Activated T-cell treated with anti-CD3 and anti-CD28 coated beads, Interleukin-2, amount 50 U/mL, for 4 hours (primary cell): ENCODE measurements around the gene TLX1. TPM values are rescaled to one million over a fixed set of nuclear protein-coding genes. Genes with fewer than 3 reads are reported as not detected.
"Not testable (repeated sequence)": the region's sequence is repeated elsewhere in the genome, so short reads cannot be mapped to it uniquely, and the experiment has no call there.

Source experiments
- ATAC-seq, 2 donors: fragments of 200-7000 bp; cut with Tn5 transposase; one replicate each; pipeline ENCODE4 v1.10.0; 2021
- DNase-seq: peaks from one replicate; pipeline ENCODE4 v3.0.0-alpha.2; 2020
- H3K27me3 Mint-ChIP-seq: one replicate; pipeline ENCODE4 v1.8.0; 2021; ENCODE audit warnings: low read depth, mixed read lengths
- H3K36me3 Mint-ChIP-seq: one replicate; pipeline ENCODE4 v1.8.0; 2022; ENCODE audit warnings: mixed read lengths; ENCODE audit not compliant: insufficient read depth
- H3K4me1 Mint-ChIP-seq: one replicate; pipeline ENCODE4 v1.8.0; 2021; ENCODE audit warnings: low read depth, mixed read lengths
- H3K4me3 Mint-ChIP-seq: one replicate; pipeline ENCODE4 v1.8.0; 2021; ENCODE audit warnings: mild to moderate bottlenecking, moderate library complexity, mixed read lengths
- H3K9me3 Mint-ChIP-seq: one replicate; pipeline ENCODE4 v1.8.0; 2021; ENCODE audit warnings: mixed read lengths
- total RNA-seq, 3 donors: library from RNA; stranded (reverse); gene quantifications; one replicate each; pipeline ENCODE4 v1.2.1, GENCODE V29; 2021

TLX1 gene
- total RNA-seq, 3 donors from 2014 or later, result not detected

DNA sequence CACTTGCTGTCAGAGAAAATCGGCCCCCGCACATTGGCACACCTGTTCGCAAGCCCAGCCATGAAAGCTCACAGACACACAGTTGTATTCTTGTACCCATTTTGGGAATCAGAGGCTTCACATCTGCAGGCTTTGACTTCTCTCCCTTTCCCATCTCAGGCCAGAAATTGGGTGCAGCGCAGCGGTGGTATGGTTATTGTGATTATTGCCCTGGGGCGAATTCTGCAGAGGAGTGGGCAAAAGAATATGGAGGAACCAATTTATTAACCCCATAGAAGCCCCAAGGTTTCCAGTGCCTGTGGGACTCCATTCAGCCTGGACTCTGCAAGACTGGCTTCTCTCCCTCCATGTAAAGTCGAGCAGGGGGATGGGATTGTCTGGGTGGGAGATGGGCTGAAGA, 14.0 kb downstream of the TLX1 start:
- H3K36me3 Mint-ChIP-seq, result no peaks in the 10 kb centered on the region
- H3K4me1 Mint-ChIP-seq, result peaks cover 14% of the 10 kb centered on the region
- no peak for ATAC-seq
- no peak for DNase-seq
- peaks cover 88% of the 10 kb centered on the region for H3K27me3 Mint-ChIP-seq
- no peaks in the 10 kb centered on the region for H3K9me3 Mint-ChIP-seq
- no peak overlapping the region for H3K4me3 Mint-ChIP-seq

DNA sequence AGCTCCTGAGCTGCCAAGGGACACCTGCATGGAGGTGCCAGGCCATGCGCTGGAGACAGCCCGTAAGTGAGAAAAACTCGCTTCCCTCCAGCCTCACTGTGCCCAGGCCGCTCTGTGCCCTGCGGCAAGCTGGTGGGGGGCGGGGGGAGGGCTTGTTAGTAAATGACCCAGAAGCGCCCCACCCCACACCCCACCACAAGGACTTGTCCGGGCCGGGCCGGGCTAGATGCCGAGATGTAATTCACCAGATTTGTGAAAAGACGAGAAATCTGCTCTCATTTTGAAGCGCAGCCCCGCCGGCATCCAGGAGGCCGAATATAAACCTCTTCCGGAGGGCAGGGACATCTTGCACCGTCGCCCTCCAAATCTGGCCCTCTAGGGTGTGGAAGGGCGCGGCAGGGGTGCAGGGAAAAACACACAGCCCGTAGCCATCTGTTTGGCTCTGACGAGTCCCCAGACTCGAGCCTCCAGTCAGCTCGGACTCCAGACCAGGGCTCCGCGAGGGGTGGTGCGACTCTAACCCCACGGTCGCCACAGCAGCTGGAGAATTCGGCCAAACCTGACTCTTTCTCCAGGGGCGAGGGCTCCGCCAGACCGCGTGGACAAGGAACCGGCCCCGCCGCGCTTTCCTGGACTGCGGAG, 14.8 kb downstream of the TLX1 start:
- DNase-seq (no peak), ATAC-seq (no peak)
- H3K4me3 Mint-ChIP-seq, result no peak overlapping the region
- peaks cover 10% of the 10 kb centered on the region for H3K4me1 Mint-ChIP-seq
- no peaks in the 10 kb centered on the region for H3K36me3 Mint-ChIP-seq
- H3K9me3 Mint-ChIP-seq, result no peaks in the 10 kb centered on the region
- H3K27me3 Mint-ChIP-seq, result peaks cover 89% of the 10 kb centered on the region

DNA sequence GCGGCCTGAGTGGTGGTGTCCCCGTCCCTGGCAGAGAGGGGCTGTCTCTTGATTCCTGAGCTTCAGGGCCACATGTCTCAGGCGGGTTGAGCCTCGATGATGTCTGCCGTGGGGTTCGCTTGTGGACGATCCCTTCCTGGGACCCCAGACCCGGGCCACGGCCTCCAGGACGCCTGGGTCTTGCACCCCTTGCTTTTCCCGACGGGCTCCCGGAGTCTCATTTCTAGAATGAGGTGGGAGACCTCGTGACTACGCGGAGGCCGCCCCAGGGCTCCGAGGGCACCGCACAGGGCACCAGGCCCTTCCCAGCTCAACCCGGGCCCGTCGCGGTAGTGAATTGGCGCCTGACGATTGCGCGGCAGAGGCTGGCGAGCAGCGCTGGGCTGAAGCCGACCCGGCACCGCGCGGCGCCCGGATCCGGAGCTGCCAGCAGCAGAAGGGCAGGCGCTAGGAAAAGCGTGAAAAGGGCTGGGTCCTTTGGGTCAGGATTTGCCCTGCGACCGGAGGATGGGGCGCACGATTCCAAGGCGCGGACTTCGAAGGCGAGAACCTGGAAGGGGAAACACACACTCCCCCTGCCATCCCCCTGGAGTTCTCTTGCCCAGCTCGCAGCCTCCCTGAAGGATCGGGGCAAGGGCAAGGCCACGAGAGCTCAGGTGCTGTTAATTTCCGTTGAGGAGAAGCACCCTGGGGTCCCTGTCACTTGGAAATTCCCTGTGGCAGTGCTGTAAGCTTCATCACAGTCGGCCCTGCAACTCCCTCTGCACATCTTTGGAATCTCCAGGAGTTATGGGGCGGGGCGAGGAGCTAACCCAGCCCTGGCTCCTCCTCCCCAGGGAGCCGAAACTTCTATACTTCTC, 15.5 kb downstream of the TLX1 start:
- peaks cover 9% of the 10 kb centered on the region for H3K4me1 Mint-ChIP-seq
- H3K9me3 Mint-ChIP-seq, result no peaks in the 10 kb centered on the region
- H3K4me3 Mint-ChIP-seq, result no peak overlapping the region
- DNase-seq (no peak), ATAC-seq (peak; percentile 32 to 42)
- no peaks in the 10 kb centered on the region for H3K36me3 Mint-ChIP-seq
- H3K27me3 Mint-ChIP-seq, result peaks cover 87% of the 10 kb centered on the region

DNA sequence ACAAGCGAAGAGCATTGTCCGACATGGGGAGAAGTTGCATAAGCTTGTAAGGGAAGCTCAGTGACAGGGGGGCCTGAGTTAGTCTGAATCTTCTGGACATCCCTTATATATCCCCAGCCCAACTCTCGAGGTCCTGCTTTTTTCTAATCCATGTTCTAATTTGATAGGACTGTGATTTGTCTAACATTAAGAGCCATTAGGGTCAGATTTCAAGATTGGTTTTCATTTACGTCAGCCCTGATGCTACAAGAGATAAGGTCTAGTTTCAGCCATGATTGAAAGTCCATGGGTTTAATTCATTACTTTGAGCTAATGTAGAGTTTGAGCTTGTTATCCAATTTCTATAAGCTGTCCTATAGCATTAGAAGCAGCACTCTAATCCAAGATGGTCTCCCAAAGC, 20.3 kb downstream of the TLX1 start:
- no peaks in the 10 kb centered on the region for H3K9me3 Mint-ChIP-seq
- H3K4me1 Mint-ChIP-seq, result peaks cover 2% of the 10 kb centered on the region
- H3K36me3 Mint-ChIP-seq, result no peaks in the 10 kb centered on the region
- peaks cover 72% of the 10 kb centered on the region for H3K27me3 Mint-ChIP-seq
- ATAC-seq (no peak), DNase-seq (no peak)
- H3K4me3 Mint-ChIP-seq, result no peak overlapping the region

DNA sequence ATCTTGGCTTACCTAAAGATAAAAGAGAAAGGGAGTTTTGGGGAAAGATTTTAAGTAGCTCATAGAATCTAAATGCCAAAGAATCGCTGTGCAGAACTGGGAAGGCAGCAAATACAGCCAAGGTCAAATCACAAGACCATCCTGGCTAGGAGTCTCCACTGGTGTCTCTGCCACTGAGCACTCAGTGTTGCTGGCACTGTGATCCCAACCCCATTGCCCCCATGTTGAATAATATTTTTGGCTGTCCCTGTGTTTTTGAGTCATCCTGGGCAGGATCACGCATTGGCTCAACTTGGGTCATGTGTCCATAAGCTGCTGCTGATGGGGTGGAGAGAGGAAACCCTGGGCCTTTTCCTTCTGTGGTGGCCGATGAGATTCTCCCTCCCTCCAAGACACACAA, 21.2 kb downstream of the TLX1 start:
- no peak for ATAC-seq
- DNase-seq, result no peak
- H3K27me3 Mint-ChIP-seq, result peaks cover 73% of the 10 kb centered on the region
- no peaks in the 10 kb centered on the region for H3K4me1 Mint-ChIP-seq
- no peaks in the 10 kb centered on the region for H3K36me3 Mint-ChIP-seq
- H3K4me3 Mint-ChIP-seq, result no peak overlapping the region
- no peaks in the 10 kb centered on the region for H3K9me3 Mint-ChIP-seq

DNA sequence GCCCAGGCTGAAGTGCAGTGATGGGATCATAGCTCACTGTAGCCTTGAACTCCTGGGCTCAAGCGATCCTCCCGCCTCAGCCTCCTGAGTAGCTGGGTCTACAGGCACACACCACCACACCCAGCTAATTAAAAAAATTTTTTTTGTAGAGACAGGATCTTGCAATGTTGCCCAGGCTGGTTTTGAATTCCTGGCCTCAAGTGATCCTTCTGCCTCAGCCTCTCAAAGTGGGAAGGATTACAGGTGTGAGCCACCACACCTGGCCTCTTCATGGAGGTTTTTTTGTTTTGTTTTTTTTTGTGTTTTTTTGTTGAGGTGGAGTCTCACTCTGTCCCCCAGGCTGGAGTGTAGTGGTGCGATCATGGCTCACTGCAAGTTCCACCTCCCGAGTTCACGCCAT, 23.4 kb downstream of the TLX1 start:
- not testable (repeated sequence) for H3K9me3 Mint-ChIP-seq, H3K4me3 Mint-ChIP-seq, ATAC-seq, DNase-seq, H3K36me3 Mint-ChIP-seq, H3K4me1 Mint-ChIP-seq
- peaks cover 72% of the 10 kb centered on the region for H3K27me3 Mint-ChIP-seq

DNA sequence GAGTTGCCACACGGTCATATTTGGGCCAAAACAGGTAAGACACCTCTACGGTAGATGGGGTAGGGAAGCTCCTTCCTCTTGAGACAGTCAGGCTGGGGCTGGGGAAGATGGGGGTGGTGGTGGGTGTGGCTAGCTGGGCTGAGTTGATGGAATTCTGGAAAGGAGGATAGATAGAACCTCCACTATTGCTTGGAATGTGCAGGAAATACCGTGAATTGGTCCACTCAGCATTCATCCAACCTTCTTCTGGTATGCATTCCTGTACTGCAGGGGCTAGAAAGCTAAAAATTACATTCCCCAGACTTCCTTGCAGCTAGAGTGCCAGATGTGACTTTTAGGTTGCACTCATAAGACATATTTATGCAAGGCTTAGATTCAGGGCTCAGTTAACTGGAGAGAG, 24.8 kb downstream of the TLX1 start:
- Mint-ChIP-seq H3K36me3 (no peaks in the 10 kb centered on the region), H3K4me3 (no peak overlapping the region), H3K9me3 (no peaks in the 10 kb centered on the region), H3K27me3 (peaks cover 65% of the 10 kb centered on the region), H3K4me1 (no peaks in the 10 kb centered on the region)
- no peak for ATAC-seq
- DNase-seq, result no peak

DNA sequence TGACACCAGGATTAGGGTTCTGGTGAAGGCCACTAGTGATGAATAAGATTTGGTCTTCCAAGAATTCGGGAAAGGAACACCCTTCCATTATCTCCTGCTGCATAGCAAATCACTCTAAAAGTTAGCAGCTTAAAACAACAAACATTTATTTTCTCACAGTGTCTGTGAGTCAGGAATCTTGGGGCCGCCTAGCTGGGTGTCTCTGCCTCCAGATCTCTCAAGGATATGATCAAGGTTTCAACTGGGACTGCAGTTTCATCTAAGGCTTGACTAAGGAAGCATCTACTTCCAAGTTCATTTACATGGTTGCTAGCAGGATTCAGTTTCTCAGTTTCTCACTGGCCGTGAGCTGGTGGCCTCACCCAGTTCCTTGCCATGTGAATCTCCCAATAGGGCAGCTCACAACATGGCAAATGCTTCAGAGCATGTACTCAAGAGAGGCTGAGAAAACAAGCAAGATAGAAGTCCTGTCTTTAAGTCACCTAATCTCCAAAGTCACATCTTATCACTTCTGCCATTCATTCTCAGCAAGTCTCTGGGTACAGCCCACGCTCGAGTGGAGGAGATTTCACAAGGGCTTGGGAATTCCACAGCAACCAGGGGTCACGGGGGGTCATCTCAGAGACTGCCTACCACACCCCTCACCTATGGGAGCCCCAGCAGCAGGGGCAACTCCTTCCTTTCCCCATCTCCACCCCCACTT, 26.8 kb downstream of the TLX1 start:
- Mint-ChIP-seq H3K36me3 (no peaks in the 10 kb centered on the region), H3K27me3 (peaks cover 67% of the 10 kb centered on the region), H3K4me1 (peaks cover 10% of the 10 kb centered on the region), H3K9me3 (no peaks in the 10 kb centered on the region), H3K4me3 (no peak overlapping the region)
- DNase-seq (no peak), ATAC-seq (no peak)

DNA sequence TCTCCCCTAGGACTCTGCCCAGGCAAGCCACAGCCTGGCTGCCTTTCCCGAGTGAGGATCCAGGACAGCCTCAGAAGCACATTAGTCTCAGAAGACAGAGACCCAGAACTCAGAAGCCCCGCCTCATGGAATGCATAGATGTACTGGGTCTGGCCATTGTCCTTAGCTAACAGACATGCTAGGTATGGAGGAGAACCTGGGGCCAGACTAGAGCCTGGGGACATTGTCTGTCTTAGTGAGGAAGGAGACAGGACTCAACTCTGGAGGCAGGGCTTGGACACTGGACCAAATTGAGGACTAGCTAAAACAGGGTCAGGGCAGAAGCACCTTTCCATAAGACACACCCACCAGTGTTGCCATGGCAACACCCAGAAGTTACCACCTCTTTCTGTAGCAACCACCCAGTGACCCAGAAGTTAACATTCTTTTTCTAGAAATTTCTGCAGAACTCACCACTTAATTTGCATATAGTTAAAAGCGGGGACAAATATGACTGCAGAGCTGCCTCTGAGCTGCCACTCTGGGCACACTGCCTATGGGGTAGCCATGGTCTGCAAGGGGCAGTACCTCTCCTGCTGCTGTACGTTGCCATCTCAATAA, 27.5 kb downstream of the TLX1 start:
- peak in 1 of 2 donors; percentile 8 for ATAC-seq

DNA sequence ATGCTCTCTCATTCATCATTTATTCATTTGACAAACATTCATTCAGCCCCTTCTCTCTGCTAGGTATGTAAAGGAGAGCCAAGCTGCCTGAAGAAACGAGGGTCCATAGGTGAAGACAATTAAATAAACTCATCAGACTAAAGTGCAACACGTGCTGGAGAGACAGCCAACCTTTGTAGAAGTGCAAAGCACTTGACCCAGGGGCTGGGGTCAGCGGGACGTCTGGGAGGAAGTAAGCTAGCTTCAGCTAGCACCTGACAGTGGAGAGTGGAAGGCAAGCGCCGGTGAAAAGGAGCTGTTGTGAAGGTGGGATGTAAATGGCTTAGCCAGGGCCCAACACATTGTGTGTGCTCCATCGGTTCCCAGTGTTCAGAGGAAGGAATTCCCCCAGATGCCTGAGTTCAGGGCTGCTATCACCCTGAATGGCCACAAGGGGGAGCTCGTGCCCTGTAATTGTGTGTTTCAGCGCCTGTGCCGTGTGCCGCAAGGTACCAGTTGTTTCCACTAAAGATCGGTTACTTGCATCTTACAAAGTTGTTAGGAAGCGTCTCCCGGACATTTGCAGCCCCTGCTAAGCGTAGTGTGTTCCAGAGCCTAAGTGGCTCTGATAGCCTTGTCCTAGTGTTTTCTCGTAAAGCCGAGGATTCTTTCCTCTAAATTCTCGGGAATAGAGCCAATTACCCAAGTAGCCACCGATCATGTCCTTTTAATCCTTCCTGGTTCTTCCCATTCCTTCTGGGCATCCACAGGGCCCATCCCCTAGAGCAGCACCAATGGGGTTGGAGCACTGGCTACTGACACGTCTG, 30.6 kb downstream of the TLX1 start:
- peak; percentile 83 to 86 for ATAC-seq
- DNase-seq, result peak; percentile 68
- H3K4me3 Mint-ChIP-seq, result no peak overlapping the region
- H3K4me1 Mint-ChIP-seq, result peaks cover 10% of the 10 kb centered on the region
- no peaks in the 10 kb centered on the region for H3K36me3 Mint-ChIP-seq
- H3K27me3 Mint-ChIP-seq, result peaks cover 75% of the 10 kb centered on the region
- H3K9me3 Mint-ChIP-seq, result no peaks in the 10 kb centered on the region

More for the DNA sequence above, 27.5 kb downstream of the TLX1 start:
- no peak for DNase-seq
- Mint-ChIP-seq H3K27me3 (peaks cover 68% of the 10 kb centered on the region), H3K4me1 (peaks cover 10% of the 10 kb centered on the region), H3K36me3 (no peaks in the 10 kb centered on the region), H3K9me3 (no peaks in the 10 kb centered on the region), H3K4me3 (no peak overlapping the region)

DNA sequence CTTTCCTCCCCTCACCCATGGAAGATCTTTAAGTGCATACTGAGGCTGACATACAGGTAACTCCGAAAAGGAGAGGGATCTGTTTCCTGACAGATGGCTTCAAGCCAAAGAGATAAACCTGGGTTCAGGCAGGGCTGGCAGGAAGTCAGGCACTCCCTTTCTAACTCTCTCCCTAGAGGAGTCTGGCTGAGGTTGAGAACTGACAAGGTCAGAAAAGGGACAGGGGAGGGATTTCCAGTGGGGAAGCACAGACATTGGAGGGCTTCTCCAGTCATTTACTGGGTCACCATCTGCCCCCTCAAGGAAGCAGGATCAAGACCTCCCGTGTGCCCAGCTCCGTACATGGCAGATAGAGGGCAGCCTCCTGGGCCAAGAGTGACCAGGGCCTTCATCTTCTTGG, 31.6 kb downstream of the TLX1 start:
- DNase-seq, result no peak
- H3K4me1 Mint-ChIP-seq, result peaks cover 10% of the 10 kb centered on the region
- no peaks in the 10 kb centered on the region for H3K9me3 Mint-ChIP-seq
- ATAC-seq, result no peak
- no peaks in the 10 kb centered on the region for H3K36me3 Mint-ChIP-seq
- no peak overlapping the region for H3K4me3 Mint-ChIP-seq
- H3K27me3 Mint-ChIP-seq, result peaks cover 76% of the 10 kb centered on the region

DNA sequence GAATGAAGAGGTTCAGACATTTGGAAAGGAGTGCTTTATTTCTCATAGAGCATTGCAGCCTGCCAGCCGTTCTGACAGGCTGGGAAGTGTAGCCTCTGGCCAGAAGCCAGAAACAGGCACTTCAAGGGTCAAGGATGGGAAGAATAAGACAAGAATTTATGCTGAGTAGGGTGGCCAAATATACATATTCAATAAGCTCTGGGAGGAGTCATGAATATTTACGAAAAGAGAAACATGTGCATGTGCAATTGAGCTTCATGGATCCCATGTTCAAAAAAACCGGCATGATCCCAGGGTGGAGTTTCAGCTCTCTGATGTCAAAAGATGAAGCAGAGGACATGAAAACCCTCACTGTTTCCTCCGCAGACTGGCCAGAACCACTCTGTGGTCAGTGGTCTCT, 32.9 kb downstream of the TLX1 start:
- H3K36me3 Mint-ChIP-seq, result no peaks in the 10 kb centered on the region

DNA sequence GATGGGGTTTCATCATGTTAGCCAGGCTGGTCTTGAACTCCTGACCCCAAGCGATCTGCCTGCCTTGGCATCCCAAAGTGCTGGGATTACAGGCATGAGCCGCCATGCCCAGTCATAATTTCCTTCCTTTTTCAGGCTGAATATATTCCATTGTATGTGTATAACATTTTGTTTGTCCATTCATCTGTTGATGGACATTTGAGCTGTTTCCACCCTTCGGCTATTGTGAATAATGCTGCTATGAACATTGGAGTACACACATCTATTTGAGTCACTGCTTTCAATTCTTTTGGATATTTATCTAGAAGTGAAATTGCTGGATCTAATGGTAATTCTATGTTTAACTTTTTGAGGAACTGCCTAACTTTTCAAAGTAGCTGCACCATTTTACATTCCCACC, 34.6 kb downstream of the TLX1 start:
- H3K27me3 Mint-ChIP-seq, result peaks cover 70% of the 10 kb centered on the region
- ATAC-seq, result no peak

More for the DNA sequence above, 32.9 kb downstream of the TLX1 start:
- no peaks in the 10 kb centered on the region for H3K9me3 Mint-ChIP-seq
- peaks cover 10% of the 10 kb centered on the region for H3K4me1 Mint-ChIP-seq
- DNase-seq (no peak), ATAC-seq (no peak)
- H3K27me3 Mint-ChIP-seq, result peaks cover 72% of the 10 kb centered on the region
- H3K4me3 Mint-ChIP-seq, result no peak overlapping the region

DNA sequence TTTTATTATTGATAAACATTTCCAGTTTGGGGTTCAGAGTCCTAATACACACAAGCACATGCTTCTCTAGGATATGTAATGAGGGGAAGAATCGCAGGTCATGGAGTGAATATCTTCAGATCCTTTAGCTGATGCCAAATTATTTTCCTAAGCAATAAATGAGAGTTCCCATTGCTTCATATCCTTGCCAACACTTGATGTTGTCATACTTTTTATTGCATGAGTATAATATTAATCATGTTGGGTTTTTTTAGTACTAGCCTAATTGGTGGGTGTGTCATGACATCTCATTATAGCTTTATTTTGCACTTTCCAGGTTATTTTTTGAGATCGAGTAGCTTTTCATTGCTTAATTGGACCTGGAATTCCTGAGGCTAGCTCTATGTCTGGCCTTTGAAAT, 35.3 kb downstream of the TLX1 start:
- H3K4me3 Mint-ChIP-seq, result no peak overlapping the region
- no peak for ATAC-seq
- DNase-seq, result no peak
- H3K36me3 Mint-ChIP-seq, result no peaks in the 10 kb centered on the region
- H3K4me1 Mint-ChIP-seq, result peaks cover 9% of the 10 kb centered on the region
- no peaks in the 10 kb centered on the region for H3K9me3 Mint-ChIP-seq
- H3K27me3 Mint-ChIP-seq, result peaks cover 68% of the 10 kb centered on the region

More for the DNA sequence above, 34.6 kb downstream of the TLX1 start:
- no peaks in the 10 kb centered on the region for H3K36me3 Mint-ChIP-seq
- H3K9me3 Mint-ChIP-seq, result no peaks in the 10 kb centered on the region
- H3K4me3 Mint-ChIP-seq, result no peak overlapping the region
- DNase-seq, result no peak
- peaks cover 10% of the 10 kb centered on the region for H3K4me1 Mint-ChIP-seq
